Mucosa of gallbladder (tissue), 1 donor: Measurements from ENCODE around the gene VPS37B. TPM values are rescaled to one million over a fixed set of nuclear protein-coding genes. Genes with fewer than 3 reads are reported as not detected.
"Not testable (repeated sequence)": the region's sequence is repeated elsewhere in the genome, so short reads cannot be mapped to it uniquely, and the experiment has no call there.

ENCODE experiments used
- DNase-seq: peaks from one replicate; pipeline ENCODE4 v3.0.0-alpha.2; 2020; ENCODE audit warnings: low spot score
- total RNA-seq: library from RNA; stranded (reverse); gene quantifications from one replicate; pipeline ENCODE4 v1.2.1, GENCODE V29; 2021
- donor health status: DM: no; HTN: no; CAD: no.

VPS37B gene, protein sequence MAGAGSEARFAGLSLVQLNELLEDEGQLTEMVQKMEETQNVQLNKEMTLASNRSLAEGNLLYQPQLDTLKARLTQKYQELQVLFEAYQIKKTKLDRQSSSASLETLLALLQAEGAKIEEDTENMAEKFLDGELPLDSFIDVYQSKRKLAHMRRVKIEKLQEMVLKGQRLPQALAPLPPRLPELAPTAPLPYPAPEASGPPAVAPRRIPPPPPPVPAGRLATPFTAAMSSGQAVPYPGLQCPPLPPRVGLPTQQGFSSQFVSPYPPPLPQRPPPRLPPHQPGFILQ
- total RNA-seq: 45.8 TPM

DNA sequence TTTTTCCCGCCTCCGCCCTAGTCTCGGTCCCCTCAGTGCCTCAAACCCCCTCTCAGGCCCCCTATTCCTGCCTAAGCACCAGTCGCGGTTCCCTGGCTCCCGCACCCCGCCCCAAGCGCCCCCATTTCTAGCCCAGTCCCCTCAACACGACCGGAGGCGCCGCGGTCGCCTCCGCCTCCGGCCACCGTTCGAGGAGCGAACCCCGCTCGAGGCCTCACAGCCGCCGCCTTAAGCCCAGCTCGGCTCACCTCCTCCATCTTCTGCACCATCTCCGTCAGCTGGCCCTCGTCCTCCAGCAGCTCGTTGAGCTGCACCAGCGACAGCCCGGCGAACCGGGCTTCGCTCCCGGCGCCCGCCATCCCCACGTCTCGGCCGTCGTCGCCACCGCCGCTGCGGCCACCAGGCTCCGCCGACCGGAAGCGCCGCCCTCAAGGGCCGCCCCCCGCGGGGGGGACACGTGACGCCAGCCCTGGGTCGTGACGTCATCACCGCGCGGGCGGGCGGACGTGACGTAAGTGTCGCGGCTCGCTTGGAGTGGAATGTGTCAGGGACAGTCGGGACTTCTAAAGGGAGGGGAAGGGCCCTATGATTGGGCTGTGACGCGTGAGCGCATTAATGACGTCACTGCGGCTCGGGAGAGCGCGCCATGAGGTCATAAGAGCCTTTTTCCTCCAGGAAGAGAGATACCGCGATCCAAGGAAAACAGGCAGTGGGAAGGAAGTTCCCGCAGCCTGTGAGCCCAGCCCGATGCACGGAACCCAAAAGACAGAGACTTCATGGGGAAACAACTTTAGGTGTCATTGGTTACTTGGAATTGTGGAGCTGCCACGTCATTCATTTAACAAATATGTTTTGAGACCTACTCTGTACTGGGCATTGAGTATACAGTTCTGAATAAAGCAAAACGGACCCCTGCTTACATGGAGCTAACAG is at the start of gene VPS37B:
TSS of gene VPS37B (minus strand) at position 421 of the 933 bp plus-strand sequence. CDS start at position 359, 62 bp downstream.
- DNase-seq: peak; percentile 85

DNA sequence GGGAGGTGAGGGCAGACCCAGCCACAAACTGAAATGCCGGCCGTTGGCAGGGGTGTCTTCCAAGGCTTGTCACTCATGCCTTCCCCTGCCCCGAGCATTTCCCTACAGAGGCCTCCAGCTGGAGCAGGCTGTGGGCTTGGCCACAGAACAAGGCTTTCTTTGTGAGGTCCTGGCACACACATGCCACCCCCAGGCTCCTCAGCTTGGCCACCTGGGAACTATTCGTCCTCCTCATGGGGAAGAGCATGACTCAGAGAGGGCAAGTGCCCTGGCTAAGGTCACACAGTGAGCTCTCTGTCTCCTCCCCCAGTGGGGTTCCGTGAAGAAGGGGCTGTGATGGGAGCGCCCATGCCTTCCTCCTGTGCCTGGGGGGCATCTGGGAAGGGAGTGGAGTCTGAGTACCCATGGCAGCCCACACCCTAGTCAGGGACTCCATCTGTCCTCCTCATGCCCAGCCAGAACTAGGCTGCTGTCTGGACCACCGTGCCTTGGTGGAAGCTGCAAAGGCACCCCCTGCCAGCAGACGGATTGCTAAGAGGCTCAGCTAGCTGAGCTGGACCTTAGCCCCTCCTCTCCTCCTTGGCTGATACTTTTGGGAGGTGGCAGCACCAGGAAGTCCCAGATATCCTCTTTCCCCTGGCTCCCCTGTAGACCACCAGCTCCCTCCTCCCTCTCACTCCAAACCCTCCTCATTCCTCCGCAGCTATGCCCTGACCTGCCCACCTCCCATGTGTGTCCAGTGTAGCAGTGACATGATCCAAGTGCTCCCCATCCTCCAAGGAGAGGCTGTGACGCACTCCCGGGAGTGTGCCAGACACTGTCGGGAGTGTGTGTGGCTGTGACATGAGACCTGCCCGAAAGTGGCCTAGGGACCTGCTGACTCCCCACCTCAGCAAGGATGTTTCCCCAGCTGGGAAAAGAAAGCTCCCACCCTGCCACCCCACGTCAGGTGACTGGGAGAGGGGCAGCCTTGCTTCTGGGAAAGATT is 49.0 kb upstream of the VPS37B start:
- DNase-seq: peak; percentile 48

DNA sequence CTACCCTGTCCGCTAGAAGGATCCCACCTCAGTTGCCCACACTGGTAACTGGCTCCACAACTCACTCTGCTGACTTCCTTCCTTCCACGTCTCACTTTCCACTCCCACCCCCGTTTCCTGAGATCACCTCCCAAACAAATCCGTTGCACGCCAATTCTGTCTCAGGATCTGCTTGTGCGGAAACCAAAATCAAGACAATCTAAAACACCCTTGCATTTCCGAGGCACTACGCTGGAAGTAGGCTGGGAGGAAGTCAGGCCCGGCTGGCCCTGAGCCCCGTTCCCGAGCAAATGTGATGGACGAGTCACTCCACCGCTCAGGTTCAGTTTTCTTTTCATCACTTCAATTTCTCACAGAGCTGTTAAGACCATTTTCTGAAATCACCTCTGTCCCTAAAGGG is 47.3 kb upstream of the VPS37B start:
- no peak for DNase-seq

DNA sequence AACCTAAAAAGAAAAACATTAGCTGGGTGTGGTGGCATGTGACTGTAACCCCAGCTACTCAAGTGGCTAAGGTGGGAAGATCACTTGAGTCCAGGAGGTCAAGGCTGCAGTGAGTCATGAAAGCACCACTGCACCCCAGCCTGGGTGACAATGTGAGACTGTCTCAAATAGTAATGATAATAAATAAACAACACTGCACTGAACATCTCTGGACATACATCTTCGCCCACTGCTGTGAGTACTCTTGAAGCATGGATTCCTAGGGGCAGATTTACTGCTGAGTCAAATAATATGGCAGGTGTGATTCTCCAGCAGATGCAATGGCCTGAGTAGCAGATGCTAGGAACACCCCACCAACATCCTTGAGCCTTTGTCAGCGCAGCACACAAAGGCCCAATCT is 46.7 kb upstream of the VPS37B start:
- DNase-seq: no peak

DNA sequence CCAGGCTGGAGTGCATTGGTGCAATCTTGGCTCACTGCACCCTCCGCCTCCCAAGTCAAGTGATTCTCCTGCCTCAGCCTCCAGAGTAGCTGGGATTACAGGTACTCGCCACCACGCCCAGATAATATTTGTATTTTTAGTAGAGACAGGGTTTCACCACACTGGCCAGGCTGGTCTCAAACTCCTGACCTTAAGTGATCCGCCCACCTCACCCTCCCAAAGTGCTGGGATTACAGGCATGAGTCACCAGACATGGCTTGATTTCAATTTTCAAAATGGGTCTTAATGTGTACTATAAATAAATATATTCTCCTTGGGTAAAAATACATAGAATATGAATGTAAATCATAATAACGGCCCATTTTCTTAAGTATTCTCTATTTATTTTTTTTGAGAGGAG is 45.4 kb upstream of the VPS37B start:
- not testable (repeated sequence) for DNase-seq

DNA sequence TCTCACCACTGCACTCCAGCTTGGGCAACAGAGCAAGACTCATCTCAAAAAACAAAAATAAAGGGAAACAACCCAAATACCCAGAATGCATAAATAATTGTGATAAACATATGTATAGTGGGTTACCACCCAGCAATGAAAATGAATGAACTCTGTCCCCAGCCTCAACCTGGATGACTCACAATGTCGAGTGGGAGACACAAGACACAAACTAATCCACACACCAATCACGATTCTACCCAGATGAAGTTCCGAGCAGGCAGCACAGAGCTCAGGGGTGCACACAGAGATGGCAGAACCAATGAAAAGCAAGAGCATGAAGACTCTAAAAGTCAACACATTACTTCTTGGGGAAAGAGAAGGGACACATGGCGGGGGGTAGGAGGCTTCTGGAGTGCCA is 43.2 kb upstream of the VPS37B start:
- no peak for DNase-seq

DNA sequence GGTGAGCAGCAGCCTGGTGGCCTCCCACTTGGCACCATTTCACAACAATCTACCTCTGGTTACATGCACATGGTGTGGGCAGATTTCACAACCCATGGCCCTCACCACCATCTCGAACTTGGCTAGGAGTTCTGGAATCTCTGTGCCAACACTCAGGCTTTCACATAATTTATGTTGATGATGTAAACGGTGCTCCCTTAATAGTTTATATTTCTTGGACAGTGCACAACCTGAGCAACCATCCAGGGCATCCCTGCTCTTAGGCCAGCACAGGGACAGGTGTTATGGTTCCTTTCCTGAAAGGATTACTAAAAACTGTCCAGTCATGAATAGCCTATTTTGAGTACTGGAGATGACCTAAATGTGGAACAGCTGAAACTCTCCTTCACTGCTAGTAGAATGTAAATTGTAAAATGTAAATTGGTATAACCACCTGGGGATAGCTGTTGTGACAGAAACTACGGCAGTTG is 41.7 kb upstream of the VPS37B start:
- DNase-seq: no peak

DNA sequence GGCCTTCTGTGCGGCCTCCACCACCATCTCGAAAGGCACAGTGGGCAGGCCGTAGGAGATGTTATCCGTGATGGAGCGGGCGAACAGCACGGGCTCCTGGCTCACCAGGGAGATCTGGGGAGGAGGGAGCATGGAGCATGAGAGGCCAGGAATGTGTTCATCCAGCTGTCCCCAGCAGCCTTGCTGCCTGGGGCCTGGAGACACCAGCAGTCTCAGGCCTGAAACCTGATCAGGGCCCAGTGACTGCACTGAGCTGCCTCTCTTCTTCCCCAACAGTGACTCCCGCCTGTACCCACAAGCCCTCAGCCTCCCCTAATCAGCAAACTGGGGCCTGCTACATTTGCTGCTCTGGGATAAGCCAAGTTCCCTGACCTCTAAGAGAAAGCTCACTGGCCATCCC is 39.4 kb upstream of the VPS37B start:
- no peak for DNase-seq

DNA sequence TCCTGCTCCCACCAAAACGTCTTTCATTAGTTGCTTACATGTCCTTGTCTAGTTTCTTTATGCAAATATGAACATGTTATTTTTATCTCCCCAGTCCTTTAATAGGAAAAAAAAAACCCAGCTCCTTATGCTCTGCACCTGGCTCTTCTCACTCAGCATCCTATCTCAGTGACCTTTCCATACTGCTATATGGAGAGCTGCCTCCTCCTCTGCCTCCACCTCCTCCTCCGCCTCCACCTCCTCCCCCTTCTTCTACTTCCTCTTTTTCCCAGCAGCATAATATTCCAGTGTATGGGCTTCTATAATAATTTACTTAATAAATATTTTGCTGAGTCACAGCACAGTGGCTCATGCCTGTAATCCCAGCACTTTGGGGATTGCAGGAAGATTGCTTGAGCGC is 38.8 kb upstream of the VPS37B start:
- DNase-seq: no peak

DNA sequence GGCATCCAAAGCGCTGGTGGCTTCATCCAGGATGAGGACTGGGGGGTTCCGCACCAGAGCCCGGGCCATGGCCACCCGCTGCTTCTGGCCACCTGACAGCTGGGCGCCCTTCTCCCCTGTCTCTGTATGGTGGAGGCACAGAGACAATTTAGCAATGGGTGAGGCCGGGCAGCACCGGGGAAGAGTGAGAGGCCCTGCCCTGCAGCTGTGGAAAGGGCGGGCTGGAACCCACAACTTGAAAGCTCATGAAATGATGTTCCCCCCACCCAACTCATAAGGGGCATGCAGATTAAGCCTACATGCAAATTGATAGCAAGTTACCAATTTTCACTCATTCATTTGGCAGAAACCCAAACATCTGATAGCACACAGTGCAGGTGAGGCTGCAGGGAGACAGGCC is 36.3 kb upstream of the VPS37B start:
- DNase-seq: no peak

DNA sequence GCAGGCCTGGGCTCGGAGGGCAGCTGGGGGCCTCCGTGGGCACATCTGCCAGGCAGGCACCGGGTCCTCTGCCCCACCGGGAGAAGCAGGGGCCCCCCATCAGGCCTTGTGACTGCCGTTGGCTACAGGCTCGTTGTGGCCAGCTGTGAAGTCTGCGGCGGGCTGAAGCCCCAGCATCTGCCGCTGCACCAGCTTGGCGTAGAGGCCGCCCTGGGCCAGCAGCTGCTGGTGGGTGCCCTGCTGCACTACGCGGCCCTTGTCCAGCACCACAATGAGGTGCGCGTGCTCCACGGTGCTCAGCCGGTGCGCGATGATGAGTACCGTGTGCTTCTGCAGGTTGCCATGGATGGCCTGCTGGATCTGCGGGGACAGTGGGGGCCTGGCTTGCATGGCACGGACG is 33.9 kb upstream of the VPS37B start:
- no peak for DNase-seq

DNA sequence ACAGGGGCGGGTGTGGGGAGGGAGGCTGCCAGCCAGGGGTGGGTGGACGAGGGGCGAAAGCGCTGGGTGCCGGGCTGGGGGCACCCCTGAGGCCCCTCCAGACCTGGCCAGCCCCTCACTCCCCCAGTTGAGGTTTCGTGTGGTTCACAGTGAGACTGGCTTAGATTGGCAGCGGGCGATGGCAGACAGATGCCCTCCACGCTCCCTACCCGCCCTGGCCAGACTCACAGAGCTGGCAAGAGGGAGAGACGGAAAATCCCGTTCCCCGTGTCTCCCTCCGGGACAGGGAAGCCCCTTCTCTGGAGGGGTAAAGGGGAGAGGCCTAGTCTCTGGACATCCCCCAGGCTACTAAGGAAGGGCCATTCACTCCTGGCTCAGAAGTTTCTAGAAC is 33.2 kb upstream of the VPS37B start:
- DNase-seq: no peak

DNA sequence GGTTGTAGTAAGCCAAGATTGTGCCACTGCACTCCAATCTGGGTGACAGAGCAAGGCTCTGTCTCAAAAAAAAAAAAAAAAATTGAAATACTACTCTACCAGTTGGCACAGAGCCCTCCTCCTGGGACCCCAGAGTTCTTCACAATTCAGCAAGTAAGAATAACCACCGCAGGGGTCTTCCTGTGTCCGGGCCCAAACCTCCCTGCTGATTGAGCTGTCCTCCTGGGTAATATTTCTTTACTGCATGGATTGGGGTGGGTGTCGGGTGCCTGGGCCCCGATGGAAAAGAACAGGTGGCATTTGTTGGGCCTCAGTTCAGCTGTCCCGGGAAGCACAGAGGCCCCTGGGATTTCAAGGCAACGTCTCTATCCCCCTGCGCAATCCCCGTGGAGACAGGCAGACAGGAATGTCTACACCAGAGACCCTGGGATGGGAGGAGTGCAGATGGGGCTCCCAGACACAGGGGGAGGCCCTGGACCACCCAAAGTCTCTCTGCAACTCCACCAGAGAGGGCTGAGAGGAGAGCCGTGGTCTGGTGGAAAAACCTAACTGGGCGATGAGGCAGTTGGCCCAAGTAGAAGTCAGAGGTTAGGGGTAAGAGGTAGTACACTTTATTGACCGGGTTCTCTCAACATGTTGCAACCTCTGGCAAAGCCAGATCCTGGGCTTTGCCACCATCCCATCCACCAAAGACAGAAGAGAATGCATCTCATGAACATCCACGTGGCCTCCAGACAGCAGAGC is 32.7 kb upstream of the VPS37B start:
- no peak for DNase-seq

DNA sequence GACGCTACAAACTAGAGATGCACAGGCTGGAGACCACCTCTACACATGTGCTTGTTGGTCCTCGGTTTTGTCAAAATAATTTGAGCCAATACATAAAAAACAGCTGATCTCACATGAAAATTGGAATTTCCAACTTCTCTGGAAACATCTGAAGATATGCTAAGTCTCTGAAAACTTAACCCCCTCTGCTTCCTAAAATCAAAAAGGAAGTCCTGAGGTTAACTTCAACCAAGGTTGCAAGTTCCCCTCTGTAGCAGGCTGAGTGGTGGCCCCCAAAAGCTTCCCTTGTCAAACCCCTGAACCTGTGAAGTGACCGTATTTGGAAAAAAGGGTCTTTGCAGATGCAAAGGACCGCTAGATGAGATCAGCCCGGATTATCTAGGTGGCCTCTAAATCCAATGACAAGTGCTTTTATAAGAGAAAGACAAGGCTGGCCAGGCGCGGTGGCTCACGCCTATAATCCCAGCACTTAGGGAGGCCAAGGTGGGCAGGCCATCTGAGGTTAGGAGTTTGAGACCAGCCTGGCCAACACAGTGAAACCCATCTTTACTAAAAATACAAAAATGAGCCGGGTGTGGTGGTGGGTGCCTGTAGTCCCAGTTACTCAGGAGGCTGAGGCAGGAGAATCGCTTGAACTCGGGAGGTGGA is 32.0 kb upstream of the VPS37B start:
- no peak for DNase-seq

DNA sequence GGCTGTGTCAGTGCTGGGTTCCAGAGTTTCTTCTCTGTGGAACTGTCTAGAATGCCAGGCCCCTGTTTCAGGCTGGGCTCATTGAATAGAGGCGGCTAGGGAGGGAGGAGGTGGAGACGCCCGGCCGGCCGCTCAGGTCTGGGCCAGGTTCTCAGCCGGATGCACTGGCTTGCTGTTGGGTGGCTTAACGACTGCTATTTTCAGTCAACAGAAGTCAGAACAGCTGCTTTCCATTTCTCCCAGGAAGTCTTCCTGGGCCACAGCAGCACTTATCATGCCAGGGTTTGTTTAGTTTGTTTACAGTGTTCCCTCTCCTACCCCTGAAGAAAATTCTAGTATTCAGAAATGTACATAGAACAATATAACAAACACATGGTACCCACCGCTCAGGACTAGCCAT is 26.0 kb upstream of the VPS37B start:
- no peak for DNase-seq

DNA sequence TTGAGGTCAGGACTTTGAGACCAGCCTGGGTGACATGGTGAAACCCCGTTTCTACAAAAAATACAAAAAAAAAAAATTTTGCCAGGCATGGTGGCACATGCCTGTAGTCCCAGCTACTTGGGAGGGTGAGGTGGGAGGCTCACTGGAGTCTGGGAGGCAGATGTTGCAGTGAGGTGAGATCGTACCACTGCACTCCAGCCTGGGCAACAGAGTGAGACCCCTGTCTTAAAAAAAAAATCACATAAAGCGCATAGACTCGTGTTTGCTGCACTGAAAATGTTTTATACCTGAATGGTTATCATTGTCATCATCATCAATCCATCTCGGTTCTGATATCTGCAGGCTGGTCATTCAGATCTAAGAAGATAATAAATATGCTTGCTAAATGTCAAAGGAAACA is 24.8 kb upstream of the VPS37B start:
- no peak for DNase-seq

DNA sequence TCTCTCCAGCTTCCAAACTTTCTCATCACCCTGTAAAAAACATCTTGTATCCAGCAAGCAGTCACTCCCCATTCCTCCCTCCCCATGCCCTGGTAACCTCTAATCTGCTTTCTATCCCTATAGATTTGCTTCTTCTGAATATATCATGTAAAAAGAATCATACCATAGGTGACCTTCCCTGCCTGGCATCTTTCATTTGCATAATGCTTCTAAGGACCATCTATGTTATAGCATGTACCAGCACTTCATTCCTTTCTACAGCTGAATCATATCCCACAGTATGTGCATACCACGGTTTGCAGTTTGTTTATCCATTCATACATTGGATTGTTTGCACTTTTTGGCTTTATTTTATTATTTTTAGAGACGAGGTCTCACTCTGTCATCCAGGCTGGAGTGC is 22.9 kb upstream of the VPS37B start:
- DNase-seq: no peak

DNA sequence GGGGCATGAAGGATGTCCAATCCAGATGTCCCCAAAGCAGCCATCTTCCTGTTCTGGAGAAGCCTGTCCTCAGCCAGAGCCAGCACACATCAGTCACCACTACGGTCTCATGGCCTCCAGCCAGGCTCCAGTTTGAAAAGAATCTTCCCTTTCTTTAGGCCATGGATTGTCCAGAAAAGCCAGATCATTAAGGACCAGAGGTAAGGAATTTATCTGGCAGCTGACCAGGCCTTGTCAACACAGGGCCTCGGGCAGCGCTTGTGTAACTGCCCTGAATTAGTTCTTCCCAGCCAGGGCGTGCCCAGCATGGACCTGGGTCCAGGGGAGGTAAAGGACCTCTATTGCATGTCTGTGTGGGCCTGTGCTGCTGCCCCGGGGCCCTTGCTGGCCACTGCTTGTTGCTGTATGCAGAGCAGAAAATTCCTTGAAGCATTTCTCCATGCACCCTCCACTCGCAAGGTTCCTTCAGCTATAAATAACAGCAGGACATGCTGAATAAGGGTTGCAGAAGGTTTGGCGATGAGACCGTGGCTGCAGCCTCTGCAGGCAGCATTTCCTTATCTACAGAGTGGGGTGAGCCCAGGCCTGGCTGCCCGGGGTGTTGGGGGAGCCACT is 21.7 kb upstream of the VPS37B start:
- DNase-seq: peak; percentile 77

DNA sequence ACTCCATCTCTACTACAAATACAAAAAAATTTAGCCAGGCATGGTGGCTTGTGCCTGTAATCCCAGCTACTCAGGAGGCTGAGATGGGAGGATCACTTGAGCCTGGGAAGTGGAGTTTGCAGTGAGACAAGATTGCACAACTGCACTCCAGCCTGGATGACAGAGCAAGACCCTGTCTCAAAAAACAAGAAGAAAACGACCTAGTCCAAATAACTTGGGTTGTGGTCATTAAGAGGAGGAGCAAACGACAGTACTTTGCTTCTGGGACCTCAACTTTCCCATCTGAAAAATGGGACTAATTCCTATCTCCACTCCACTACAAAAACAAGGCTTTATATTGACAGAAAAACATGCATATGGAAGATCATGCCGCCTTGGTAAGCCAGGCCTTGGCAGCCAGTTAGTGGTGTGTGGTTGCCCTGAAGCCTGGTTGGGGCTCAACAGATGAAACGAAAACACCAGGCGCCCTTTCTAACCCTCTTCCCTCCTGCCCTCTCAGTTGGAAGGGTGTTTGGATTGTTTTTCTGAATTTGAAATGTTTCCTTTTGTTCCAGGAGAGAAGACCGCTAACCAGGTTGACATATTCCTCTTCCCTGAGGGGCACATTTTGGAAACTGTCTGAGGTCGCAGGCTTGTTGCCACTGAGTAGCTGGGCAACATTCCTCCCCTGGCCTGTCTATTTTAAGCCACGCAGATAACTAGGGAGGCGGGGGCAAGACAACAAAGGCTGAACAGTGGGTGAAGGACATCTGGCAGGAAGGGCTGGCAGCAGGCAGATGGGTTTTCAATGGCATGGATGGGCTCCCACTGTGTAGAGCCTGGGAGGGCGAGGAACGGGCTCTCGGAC is 13.7 kb upstream of the VPS37B start:
- DNase-seq: no peak
